ENCODE measurements around the gene METTL15.
"Not testable (repeated sequence)": the region's sequence is repeated elsewhere in the genome, so short reads cannot be mapped to it uniquely, and the experiment has no call there.

METTL15 gene

DNA sequence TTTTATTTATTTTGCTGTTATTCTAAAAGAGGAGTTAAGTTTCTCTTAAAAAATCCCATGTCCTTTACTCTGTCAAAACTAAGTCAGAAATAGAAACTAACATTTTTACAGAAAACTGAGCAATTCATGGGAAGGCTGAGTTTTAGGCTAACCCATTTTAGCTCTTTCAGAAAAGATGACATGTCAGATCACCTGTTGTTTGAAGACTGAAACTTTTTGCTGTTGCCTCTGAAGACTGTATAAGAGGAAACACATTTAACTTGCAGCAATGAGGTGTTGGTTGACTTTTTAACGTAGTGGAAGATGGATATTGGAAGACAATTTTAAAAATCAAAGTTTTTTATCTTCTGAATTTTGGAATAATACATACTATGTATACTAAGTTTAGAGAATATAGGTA is 115.4 kb downstream of the METTL15 start:
- no peak for DNase-seq

DNA sequence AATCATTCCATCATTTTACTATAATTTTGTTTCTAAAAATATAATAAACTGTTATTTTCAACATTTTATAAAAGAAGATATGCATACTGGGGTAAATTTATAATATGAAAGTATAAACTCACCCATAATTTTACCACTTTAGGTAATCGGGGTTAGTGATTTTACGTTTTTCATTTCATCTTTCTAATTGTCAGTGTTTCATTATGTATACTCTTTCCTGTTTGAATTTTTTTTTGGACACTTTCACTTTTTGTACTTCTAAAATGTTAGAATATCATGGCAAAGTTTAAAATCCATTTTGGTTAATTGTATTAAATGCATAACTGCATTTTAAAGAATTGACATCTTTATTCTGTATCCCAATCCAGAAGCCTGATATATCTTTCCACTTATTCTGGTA is 115.8 kb downstream of the METTL15 start:
- no peak for DNase-seq

DNA sequence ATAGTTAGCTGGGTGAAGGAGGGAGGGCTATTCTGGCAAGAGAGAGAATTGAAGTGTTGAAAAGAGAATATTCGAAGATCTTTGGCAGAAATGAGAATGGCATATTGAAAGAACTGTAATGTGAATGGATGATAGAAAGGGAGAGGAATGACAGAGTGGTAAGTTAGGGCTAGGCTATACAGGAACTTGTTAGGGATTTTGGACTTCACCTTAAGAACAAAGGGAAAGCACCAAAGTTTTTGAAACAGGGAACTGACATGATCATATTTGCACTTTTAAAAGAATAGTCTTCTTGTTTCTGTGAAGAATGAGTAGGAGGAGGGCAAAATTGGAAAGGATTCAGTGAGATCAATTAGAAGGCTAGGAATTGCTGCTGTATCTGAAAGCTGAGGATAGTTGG is 119.3 kb downstream of the METTL15 start:
- no peak for DNase-seq

DNA sequence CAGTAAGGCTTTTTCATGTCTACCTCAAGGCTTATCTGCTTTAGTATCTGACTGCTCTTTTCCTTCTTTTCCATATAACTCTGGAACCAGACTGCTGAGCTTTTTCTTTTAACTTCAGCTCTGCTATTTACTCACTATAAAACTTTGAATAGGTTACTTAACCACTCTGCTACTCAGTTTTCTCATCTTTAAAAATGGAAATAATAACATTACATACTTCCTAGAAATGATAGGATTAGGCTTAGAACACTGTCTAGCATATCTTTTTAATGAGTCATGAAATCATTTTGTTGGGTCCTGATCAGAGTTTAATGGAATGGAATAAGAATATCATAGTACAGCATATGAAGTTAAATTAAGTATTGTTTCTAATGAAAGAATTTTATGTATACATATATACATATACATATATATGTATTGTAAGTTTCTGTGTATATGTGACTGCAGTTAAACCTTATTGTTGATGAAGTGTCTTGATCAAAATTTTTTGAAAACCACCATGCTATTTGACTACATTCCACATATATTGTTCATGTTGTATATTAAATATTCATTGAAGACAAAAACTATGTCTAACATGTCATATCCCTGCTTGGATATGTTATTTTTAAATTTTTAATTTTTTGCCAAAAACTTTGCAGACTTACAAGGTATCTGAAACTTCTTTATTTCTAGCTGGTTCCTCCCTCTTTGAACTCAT is 120.2 kb downstream of the METTL15 start:
- no peak for DNase-seq

DNA sequence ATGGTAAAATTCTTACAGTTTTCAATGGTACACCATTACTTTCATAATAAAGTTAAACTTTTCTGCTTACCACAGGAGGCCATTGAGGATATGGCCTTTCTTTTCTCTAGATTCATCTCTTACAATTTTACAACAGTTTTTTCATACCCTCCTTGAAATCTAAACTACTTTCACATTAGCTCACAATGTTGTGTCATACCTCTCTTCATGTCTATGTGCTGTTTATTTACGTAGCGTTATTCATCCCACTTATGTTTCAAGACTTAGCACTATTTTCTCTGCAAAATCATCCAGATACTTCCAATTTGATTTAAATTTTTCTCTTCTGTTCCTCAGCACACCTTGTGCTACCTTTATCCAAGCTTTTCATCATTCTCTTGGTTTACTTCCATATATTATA is 123.3 kb downstream of the METTL15 start:
- DNase-seq: no peak

DNA sequence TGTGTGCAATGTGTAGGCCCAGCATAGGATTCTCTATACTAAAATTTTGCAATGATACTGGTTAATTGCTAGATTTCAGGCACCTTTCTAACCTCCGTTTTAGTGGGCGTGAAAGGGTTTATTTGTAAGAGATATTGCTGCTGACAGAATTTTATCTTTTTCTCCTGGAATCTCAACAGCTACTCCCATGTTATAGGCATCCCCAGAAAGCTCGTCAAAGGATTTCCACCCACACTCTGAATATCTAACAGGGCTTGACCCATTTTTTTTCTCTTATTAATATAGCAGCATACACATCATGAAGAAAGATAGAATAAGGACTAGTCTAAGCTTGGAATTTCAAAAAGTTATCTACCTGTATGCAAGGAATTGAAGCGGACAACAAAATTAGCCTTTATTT is 124.5 kb downstream of the METTL15 start:
- no peak for DNase-seq

DNA sequence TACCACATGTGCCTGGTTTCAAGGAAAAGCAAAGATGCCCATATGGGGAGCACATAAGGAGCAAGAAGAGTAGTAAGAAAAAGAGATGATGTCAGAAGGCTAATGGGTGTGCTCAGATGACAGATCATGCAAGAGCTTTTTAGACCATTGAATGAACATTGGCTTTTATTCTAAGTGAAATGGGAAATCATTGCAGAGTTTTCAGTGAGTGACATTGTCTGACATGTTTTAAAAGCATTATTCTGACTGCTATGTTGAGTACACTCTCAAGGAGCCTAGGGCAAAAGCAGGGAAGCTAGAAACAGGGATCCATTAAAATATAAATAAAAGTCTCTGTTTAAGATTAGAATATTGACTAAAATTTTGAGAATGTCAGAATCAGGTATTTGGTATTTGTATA is 133.6 kb downstream of the METTL15 start:
- no peak for DNase-seq

DNA sequence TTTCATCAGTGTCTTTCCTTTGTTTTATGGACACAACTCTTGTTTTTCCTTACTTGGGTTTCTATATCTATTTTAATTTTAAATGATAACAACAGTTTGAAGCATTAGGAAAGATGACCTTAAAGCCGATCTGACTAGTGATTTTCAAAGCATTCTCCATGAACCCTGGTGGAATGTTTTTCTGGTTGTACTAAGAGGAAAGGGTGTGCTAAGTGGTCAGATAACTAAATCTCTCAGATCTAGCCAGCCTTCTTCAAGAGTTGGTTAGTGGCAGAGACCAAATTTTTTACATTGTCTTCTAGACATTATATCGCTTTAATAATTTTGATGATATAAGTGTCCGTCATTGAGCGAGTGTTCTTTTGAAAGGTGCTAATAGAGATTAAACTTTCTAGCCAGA is 134.4 kb downstream of the METTL15 start:
- DNase-seq: no peak

DNA sequence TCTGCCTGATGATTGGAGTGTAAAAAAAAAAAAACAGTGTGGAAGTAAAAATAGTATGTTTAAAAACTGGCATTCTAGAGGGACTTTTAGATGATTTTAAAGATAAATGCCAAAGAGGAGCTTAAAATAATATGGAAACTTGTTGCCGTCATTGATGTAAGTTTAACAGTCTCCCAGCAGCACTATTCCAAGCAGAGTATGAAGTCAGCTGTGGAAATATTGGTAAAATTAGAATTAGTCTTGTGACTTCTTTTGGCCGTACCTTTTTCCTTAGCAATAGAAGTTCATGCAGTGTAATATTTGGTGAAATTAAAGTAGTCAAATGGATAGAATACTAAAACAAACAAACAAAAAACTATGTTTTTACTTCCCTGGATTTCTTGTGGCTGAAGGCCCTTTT is 134.9 kb downstream of the METTL15 start:
- no peak for DNase-seq

DNA sequence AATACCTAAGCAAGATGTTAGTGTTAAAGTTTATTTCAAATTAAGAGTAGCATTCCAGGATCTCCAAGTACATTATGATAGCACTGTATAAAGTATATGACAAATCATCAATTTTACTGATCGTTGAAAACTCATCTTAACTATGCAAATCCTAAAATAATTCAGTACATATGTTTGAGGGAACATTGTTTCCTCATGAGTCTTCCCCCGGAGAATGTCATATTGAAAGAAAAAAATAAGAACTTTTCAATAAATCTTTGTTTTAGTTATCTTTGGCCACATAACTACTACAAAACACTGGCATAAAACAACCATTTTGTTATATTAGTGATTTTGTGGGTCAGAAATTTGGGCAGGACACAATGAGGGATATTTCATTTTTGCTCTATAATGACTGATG is 135.4 kb downstream of the METTL15 start:
- DNase-seq: no peak

DNA sequence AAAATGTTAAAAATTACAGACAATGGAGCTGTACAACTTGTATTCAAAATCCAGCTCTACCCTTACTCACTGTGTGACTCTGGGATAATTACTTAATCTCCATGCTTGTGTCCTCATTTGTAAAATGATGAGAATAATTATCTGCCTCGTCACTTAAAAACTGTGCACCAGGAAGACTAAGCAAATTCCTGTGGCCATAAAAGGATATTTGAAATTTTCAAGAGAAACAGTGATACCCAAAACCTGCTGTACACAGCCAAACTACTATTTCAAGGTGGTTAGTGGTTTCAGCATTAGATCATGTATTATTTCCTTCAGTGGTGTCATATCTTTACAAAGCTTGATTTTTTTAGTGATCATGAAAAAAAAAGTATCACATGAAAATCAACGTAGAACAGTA is 136.9 kb downstream of the METTL15 start:
- no peak for DNase-seq

DNA sequence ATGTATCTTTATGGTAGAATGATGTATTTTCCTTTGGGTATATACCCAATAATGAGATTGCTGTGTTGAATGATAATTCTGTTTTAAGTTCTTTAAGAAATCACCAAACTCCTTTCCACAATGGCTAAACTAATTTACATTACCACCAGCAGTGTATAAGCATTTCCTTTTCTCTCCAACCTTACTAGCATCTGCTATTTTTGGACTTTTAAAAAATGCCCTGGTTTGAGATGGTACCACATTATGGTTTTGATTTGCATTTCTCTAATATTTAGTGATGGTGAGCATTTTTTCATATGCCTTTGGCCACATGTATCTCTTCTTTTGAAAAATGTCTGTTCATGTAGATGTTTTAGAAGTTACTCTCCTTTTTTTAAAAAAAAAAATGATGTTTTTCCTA is 142.0 kb downstream of the METTL15 start:
- DNase-seq: no peak

DNA sequence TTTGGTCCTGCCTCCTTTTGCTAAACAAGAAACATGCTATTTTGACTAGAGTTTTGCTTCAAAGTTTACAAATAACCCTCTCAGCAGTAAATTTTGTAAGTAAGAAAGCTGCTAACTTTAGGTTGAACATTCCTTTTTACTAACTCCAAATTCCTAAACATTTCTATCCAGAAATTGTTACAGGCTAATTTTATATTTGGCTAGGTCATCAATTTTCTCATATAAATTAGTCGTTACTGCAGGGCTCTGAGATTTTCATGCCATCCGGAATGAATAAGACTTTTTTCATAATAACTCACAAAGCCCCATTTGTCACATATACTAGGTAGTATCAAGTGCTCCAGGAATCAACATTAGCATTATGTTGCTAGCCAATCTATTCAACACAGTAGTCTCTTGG is 143.1 kb downstream of the METTL15 start:
- no peak for DNase-seq

DNA sequence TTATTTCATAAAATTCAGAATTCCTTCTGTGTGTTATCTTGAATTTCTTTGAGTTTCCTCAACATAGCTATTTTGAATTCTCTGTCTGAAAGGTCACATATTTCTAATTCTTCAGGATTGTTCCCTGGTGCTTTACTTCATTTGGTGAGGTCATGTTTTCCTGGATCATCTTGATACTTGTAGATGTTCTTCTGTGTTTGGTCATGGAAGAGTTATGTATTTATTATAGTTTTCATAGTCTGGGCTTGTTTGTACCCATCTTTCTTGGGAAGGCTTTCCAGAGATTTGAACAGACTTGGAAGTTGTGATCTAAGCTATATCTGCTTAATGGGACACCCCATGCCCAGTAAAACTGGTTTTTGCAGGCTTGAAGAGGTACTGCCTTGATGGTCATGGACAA is 149.6 kb downstream of the METTL15 start:
- no peak for DNase-seq

DNA sequence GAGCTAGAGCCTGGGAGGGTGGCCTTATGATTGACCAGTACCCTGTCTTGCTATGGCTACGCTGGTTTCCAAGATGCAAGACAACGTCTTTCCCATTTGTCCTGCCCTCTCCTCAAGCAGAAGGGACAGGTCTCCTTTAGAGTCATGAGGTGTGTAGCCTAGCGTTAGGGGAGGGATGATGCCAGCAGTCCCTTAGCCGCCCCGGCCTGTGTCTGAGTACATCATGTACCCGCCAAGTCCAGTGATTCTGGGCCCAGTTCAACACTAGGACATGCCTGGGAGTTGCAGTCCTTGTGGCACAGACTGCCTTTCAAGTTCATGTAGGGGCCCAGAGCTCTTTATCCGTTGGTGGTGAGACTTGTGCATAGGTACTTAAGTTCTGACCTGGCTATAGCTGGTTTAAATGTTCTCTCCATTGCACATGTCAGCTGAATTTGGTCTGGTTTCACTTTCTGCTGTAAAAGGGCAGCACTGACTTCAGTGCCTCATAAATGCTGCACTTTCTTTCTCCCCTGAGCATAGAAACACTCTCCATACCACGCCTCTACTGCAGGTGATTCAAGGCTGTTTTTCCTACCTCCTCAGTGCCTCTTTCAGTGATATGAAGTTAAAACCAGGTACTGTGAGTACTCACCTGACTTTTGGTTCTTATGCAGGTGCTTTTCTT is 151.1 kb downstream of the METTL15 start:
- DNase-seq: no peak

DNA sequence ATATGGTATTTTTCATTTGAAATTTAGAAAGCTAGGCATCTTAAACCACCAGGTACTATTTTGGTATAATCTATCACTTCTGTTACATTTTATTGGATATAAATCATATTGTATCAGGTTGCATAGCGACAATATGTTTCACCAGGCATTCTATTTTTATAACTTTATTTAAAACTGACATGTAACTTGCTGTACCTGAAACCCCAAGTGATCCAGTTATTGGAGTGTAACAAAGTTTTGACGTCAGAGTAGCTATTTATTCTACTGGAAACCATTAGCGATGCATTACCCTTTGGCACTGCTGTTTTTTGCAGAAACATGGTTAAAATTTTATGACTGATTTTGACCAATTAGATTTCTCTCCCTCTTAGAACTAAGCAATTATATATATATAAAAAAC is 160.7 kb downstream of the METTL15 start:
- DNase-seq: no peak

DNA sequence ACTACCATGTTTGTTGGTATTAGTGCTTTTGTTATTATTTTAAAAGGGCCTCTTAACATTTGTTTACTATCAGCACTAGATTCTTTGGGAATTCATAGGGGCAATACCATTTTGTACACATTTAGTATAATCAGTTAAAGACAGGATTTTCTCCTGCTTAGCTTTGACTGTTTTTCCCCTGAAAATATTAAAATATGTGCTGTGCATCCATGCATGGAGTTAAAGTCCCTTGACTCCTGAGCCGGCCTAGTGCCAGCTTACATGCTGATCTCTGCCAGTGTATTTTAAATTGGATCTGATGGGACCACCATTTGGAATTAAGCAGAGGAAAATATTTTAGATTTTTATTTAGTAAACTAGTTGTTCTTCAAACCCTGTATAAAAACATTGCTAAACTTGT is 161.4 kb downstream of the METTL15 start:
- no peak for DNase-seq

DNA sequence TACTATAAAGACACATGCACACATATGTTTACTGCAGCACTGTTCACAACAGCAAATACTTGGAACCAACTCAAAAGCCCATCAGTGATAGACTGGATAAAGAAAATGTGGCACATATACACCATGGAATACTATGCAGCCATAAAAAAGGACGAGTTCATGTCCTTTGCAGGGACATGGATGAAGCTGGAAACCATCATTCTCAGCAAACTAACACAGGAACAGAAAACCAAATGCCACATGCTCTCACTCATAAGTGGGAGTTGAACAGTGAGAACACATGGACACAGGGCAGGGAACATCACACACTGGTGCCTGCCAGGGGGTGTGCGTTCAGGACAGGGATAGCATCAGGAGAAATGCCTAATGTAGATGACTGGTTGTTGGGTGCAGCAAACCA is 164.1 kb downstream of the METTL15 start:
- DNase-seq: not testable (repeated sequence)

DNA sequence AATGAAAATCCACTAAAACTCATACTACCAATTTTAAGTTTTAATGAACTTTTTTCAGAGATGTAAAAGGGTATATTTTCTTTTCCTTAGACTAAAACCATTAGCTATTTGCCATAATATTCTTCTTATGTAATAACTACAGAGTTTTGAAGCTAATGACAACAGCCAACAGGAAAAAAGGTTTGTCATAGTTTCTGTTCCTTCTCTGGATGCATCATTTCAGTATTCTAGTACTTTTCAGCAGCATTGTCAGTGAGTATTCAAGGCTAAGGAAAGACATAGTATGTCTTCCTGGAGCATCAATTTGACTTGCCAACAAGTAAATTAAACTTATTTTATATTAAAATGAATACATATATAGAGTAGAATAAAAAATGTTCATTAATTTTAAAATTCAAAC is 166.0 kb downstream of the METTL15 start:
- no peak for DNase-seq

DNA sequence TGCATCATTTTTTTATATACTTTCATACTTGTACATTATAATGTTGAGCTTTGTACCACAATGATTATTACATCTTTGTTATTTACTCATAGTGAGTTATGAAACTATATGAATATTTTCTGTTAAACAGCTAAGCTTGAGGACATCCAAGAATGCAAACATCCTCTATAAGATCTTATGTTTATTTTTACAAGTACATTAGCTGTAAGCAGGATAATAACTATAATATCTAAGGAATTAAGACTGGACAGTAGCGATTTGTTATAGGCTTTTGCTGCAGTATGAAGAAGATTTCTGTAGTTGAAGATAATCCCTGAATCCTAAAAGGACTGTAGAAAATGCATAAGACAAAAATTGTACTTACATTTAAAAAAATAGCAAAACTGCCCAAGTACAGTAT is 176.0 kb downstream of the METTL15 start:
- DNase-seq: no peak

DNA sequence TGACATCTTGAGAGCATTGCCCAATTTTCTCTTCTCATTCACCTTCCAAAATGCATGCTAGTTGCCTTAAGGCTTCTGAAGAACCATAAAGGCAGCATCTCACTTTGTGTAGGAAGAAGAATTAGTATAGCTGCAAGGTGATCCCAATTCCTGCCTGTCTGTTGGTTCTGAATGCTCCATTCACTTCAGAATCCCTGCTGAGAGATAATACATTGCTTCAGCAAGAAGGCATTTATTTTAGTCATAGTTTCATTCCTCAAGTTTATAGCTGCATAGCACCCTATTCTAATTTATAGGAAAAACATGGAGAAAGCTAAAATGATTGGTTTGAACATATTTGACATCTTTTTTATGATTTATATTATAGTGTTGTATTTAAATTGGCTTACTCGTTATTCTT is 181.3 kb downstream of the METTL15 start:
- DNase-seq: no peak

DNA sequence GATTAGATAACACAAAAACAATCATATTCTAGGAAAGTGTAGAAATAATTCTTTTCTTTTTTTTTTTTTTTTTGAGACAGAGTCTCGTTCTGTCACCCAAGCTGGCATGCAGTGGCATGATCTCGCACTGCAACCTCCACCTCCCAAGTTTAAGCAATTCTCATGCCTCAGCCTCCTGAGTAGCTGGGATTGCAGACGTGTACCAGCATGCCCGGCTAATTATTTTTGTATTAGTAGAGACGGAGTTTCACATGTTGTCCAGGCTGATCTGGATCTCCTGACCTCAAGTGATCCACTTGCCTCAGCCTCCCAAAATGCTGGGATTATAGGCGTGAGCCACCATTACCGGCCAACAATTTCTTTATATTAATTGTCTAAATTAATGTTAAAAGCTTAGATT is 182.8 kb downstream of the METTL15 start:
- DNase-seq: not testable (repeated sequence)

DNA sequence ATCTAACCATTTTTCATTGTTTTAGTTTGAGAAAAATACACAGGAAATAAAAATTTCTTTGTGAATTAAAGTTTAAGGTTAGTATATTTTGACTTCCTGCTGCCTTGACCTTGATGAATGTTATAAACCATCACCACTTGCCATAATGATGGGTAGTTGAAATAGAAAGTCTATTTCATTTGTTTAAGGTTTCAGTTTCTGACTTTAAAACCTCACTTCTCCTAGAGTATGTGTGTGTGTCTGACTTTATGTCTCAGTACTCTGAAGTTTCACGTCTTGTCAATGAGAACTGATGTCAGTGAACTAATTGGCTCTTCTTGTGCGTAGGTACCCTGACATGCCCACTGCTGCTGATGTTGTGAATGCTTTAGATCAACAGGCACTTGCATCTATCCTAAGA is 188.2 kb downstream of the METTL15 start:
- DNase-seq: no peak

DNA sequence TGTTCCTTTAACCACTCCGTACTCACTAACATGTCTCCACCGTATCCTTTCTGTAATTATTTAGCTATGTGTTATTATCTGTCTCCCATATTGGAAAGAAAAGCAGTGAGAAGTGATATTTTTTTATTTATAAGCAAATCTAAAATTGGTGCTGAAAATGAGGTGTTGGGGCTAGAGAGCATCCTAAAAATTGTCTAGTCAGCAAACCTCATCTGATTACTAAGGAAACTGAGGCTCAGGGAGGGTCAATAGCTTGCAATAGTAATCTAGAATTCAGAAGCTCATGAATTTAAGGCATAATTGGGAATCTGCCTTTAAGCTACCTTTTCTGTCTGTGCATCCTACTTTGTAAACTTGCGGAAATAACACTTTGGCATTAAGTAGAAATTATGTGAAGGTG is 190.0 kb downstream of the METTL15 start:
- DNase-seq: no peak

Measured in GF-D8 (cell line).